Ammon's horn (tissue), 1 donor: Measurements from ENCODE around the gene ATXN10.
"Not testable (repeated sequence)": the region's sequence is repeated elsewhere in the genome, so short reads cannot be mapped to it uniquely, and the experiment has no call there.

ENCODE experiments used
- DNase-seq: peaks from one replicate; pipeline ENCODE4 v3.0.0-alpha.2; 2016; ENCODE audit warnings: low spot score

Gene ATXN10

GRCh38 chr22:45785458-45785857 is 113.8 kb downstream of the ATXN10 start:
- DNase-seq, result no peak

- no peak for DNase-seq
Observed at GRCh38 chr22:45786726-45787125, 115.1 kb downstream of the ATXN10 start.

- DNase-seq, result no peak
Observed at GRCh38 chr22:45787759-45788158, 116.1 kb downstream of the ATXN10 start.

GRCh38 chr22:45788522-45788921 is 116.9 kb downstream of the ATXN10 start:
- DNase-seq, result no peak

GRCh38 chr22:45790401-45790800 is 118.8 kb downstream of the ATXN10 start:
- no peak for DNase-seq

- no peak for DNase-seq
Observed at GRCh38 chr22:45793161-45793560, 121.5 kb downstream of the ATXN10 start.

- DNase-seq, result no peak
Observed at GRCh38 chr22:45793892-45794291, 122.3 kb downstream of the ATXN10 start.

- DNase-seq, result not testable (repeated sequence)
Observed at GRCh38 chr22:45796009-45796408, 124.4 kb downstream of the ATXN10 start.

- no peak for DNase-seq
Observed at GRCh38 chr22:45799291-45799690, 127.7 kb downstream of the ATXN10 start.

GRCh38 chr22:45802054-45802453 is 130.4 kb downstream of the ATXN10 start:
- no peak for DNase-seq

GRCh38 chr22:45804319-45804985 is 132.8 kb downstream of the ATXN10 start:
- no peak for DNase-seq

GRCh38 chr22:45804986-45805325 is 133.3 kb downstream of the ATXN10 start:
- DNase-seq, result no peak

- no peak for DNase-seq
Observed at GRCh38 chr22:45805413-45805812, 133.8 kb downstream of the ATXN10 start.

GRCh38 chr22:45807156-45807915 is 135.7 kb downstream of the ATXN10 start:
- no peak for DNase-seq

GRCh38 chr22:45812910-45813309 is 141.3 kb downstream of the ATXN10 start:
- DNase-seq, result no peak

GRCh38 chr22:45814198-45814597 is 142.6 kb downstream of the ATXN10 start:
- no peak for DNase-seq

- no peak for DNase-seq
Observed at GRCh38 chr22:45816776-45817175, 145.1 kb downstream of the ATXN10 start.

- peak; percentile 89 for DNase-seq
Observed at GRCh38 chr22:45817745-45818423, 146.2 kb downstream of the ATXN10 start.

GRCh38 chr22:45818424-45819085 is 146.9 kb downstream of the ATXN10 start:
- DNase-seq, result no peak

- no peak for DNase-seq
Observed at GRCh38 chr22:45819305-45819704, 147.7 kb downstream of the ATXN10 start.

GRCh38 chr22:45823336-45823735 is 151.7 kb downstream of the ATXN10 start:
- no peak for DNase-seq

- DNase-seq, result no peak
Observed at GRCh38 chr22:45826520-45826919, 154.9 kb downstream of the ATXN10 start.

GRCh38 chr22:45828841-45829240 is 157.2 kb downstream of the ATXN10 start:
- no peak for DNase-seq
